ENCODE measurements around the gene ESRRG. TPM values are rescaled to one million over a fixed set of nuclear protein-coding genes. Genes with fewer than 3 reads are reported as not detected.

The ESRRG gene
- total RNA-seq, 4 donors from 2014 or later: 13.4 to 24.8 (median 18.9) TPM

DNA sequence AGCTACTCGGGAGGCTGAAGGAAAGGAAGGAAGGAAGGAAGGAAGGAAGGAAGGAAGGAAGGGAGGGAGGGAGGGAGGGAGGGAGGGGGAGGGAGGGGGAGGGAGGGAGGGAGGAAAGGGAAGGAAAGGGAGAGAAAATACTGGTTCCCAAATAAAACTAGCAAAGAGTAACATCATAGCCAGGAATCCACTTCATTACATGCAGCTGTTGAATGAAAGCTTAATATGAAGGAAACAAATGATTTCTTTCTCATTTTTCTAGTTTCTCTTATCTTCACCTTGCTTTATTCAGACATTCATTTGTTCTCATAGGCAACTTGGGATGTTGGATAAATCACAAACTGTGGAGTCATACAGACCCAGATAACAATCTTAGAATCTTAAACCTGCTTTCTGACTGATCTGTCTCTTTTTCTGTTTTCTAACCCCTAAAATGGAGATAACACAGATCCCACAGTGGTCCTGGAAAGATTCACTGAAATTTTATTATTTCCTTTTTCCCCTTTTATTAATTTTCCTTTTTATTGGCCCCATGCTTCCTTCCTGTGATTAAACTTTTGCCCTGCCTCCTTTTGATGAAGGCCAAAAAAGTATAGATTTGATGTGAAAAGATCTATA is 247.5 kb downstream of the ESRRG start:
- DNase-seq: no peak
- no peaks in the 10 kb centered on the region for H3K4me1 ChIP-seq
- H3K36me3 ChIP-seq: no peaks in the 10 kb centered on the region
- WGBS, 2 donors: 60 to 73% methylated on average over 1 of the region's 1 CpG
- no peak for TF ChIP-seq POLR2A (IDR thresholded peaks at IDR 0.05)
- TF ChIP-seq, protein P1, sequence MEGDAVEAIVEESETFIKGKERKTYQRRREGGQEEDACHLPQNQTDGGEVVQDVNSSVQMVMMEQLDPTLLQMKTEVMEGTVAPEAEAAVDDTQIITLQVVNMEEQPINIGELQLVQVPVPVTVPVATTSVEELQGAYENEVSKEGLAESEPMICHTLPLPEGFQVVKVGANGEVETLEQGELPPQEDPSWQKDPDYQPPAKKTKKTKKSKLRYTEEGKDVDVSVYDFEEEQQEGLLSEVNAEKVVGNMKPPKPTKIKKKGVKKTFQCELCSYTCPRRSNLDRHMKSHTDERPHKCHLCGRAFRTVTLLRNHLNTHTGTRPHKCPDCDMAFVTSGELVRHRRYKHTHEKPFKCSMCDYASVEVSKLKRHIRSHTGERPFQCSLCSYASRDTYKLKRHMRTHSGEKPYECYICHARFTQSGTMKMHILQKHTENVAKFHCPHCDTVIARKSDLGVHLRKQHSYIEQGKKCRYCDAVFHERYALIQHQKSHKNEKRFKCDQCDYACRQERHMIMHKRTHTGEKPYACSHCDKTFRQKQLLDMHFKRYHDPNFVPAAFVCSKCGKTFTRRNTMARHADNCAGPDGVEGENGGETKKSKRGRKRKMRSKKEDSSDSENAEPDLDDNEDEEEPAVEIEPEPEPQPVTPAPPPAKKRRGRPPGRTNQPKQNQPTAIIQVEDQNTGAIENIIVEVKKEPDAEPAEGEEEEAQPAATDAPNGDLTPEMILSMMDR (IDR thresholded peaks at IDR 0.05): no peak
- no peaks in the 10 kb centered on the region for H3K9me3 ChIP-seq
- H3K27me3 ChIP-seq: no peaks in the 10 kb centered on the region
- H3K4me3 ChIP-seq (replicated peaks in 1 of 3): no peak overlapping the region
- intact Hi-C loops (cut with DNase I): no loop called here
- H3K27ac ChIP-seq: no peak overlapping the region

GRCh38 chr1:216466162-216466801 is 256.9 kb downstream of the ESRRG start:
- 77 to 78% methylated on average over 3 of the region's 3 CpGs for WGBS, 2 donors
- H3K4me1 ChIP-seq: no peaks in the 10 kb centered on the region
- DNase-seq: no peak
- no peak overlapping the region for H3K4me3 ChIP-seq (replicated peaks in 1 of 3)
- intact Hi-C loops (cut with DNase I): no loop called here
- H3K27ac ChIP-seq: no peak overlapping the region
- TF ChIP-seq POLR2A (IDR thresholded peaks at IDR 0.05): no peak
- TF ChIP-seq, protein P1 (IDR thresholded peaks at IDR 0.05): no peak
- no peaks in the 10 kb centered on the region for H3K36me3 ChIP-seq
- H3K9me3 ChIP-seq: no peaks in the 10 kb centered on the region
- H3K27me3 ChIP-seq: no peaks in the 10 kb centered on the region

DNA sequence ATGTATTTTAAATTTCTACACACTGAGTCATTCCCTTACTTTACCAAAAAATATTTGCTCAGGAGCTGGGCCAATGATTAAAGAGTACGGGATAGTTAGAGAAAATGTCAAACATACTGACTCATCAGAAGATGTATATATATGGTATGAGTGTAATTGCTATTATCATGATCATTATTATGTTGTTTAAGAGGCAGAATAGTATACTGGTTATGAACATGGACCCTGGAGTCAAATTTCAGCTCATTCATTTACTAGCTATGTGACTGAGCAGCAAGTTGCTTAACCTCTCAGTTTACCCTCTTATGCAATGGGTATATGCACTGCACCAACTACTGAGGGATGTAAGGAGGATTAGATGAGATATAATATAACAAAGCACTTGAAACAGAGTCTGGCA is 258.7 kb downstream of the ESRRG start:
- DNase-seq: no peak
- intact Hi-C loops (cut with DNase I): no loop called here
- Histone ChIP-seq H3K4me1 (no peaks in the 10 kb centered on the region), H3K36me3 (no peaks in the 10 kb centered on the region), H3K27ac (no peak overlapping the region), H3K9me3 (no peaks in the 10 kb centered on the region), H3K27me3 (no peaks in the 10 kb centered on the region), H3K4me3 (replicated peaks in 1 of 3) (no peak overlapping the region)
- TF ChIP-seq POLR2A (IDR thresholded peaks at IDR 0.05): no peak
- TF ChIP-seq, protein P1 (IDR thresholded peaks at IDR 0.05): no peak
- WGBS, 2 donors: 78 to 93% methylated on average over 1 of the region's 1 CpG

DNA sequence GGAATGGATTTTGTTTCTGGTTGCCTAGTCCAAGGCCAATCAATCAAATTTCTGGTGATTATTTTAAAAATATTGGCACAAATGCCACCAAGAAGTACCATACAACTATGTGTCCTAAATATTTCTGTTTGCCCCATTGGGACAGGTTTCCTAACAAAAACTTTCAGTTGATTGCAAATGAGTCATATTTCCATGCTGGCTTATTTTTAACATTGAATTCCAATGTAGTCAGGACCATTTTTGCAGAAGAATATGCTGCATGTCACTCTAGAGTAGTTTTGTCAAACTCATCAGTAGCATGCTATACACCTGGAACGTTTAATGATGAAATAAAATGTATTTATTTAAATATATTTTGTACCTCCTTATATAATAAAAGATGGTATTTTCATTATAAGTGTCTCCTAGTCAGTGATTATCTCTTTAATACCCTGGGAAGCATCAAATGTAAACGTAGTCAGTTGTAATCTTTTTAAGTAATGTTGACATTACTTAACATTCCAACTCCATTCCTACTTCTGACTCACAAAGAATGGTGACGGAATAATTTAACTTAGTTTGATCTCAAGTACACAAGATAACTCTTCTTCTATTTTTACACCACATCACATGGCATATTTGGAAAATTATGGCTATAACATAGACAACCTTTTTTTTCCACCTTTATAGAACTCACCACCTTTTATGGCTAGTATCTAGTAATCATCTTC is 261.0 kb downstream of the ESRRG start:
- H3K4me1 ChIP-seq: no peaks in the 10 kb centered on the region
- no peaks in the 10 kb centered on the region for H3K9me3 ChIP-seq
- H3K27me3 ChIP-seq: no peaks in the 10 kb centered on the region
- TF ChIP-seq POLR2A (IDR thresholded peaks at IDR 0.05): no peak
- TF ChIP-seq, protein P1 (IDR thresholded peaks at IDR 0.05): no peak
- no peak overlapping the region for H3K27ac ChIP-seq
- H3K36me3 ChIP-seq: no peaks in the 10 kb centered on the region
- WGBS, 2 donors: 59 to 61% methylated on average over 3 of the region's 3 CpGs
- no peak for DNase-seq
- intact Hi-C loops (cut with DNase I): no loop called here
- H3K4me3 ChIP-seq (replicated peaks in 1 of 3): no peak overlapping the region

GRCh38 chr1:216461466-216461865 is 261.8 kb downstream of the ESRRG start:
- intact Hi-C loops (cut with DNase I): no loop called here
- H3K4me1 ChIP-seq: no peaks in the 10 kb centered on the region
- no peak overlapping the region for H3K4me3 ChIP-seq (replicated peaks in 1 of 3)
- no peak for DNase-seq
- no peaks in the 10 kb centered on the region for H3K36me3 ChIP-seq
- H3K9me3 ChIP-seq: no peaks in the 10 kb centered on the region
- no peaks in the 10 kb centered on the region for H3K27me3 ChIP-seq
- TF ChIP-seq, protein P1 (IDR thresholded peaks at IDR 0.05): no peak
- TF ChIP-seq POLR2A (IDR thresholded peaks at IDR 0.05): no peak
- no peak overlapping the region for H3K27ac ChIP-seq

Measured in thyroid gland (tissue), 4 donors.